KBM-7 (cell line): ENCODE results near the gene DNAJC7.
"Not testable (repeated sequence)": the region's sequence is repeated elsewhere in the genome, so short reads cannot be mapped to it uniquely, and the experiment has no call there.

Source experiments
- DNase-seq: peaks from one replicate; pipeline ENCODE4 v3.0.0-alpha.2; 2015
- in situ Hi-C: fragments of 300-500 bp; cut with MboI; formaldehyde crosslinking; loops from 2 replicates; pipeline ENCODE4 v1.14.3; 2020; ENCODE audit warnings: low sequenced_read_pairs, low pct_unique_long_range_greater_than_20kb, mixed read lengths

DNAJC7 gene

DNA sequence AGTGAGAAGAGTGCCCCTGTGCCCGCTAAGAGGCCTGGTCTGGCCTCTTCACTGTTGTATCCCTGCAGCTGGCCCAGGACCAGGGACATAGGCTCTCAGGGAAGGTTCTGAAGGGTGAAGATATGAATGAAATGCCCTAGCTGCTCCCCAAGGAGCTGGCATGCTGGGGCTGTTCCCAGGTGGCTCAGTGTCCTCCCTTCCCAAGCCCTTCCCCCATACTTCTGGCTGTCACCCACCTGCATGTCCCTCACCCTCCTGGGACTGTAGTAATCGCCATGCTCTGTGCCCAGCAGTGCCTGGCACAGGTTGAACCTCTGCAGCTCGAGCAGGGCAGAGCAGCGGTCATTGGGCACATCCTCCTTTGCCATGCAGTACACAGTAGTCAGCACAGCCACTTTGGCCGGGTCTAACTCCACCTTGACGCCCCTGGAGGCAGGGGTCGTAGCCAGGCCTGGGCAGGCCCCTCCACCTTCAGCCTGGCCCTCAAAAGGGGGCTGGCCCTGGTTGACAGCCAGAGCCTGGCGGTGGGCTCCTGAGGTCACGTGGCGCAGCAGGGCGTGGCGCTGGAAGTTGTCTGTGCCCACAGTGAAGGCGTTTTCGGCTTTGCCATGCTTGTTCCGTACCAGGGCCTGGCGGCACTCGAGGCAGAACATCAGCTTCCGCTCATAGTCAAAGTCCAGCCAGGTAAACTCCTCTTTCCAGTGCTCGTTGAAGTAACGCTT lies 25.5 kb upstream of the DNAJC7 start:
- in situ Hi-C loops = no loop called here

GRCh38 chr17:42041619-42042018 lies 24.4 kb upstream of the DNAJC7 start:
- no peak for DNase-seq
- in situ Hi-C loops = no loop called here

More for the DNA sequence above, 25.5 kb upstream of the DNAJC7 start:
- DNase-seq = no peak

- in situ Hi-C loops = no loop called here
- no peak for DNase-seq
These were observed 23.6 kb upstream of the DNAJC7 start for GRCh38 chr17:42040818-42041217.

DNA sequence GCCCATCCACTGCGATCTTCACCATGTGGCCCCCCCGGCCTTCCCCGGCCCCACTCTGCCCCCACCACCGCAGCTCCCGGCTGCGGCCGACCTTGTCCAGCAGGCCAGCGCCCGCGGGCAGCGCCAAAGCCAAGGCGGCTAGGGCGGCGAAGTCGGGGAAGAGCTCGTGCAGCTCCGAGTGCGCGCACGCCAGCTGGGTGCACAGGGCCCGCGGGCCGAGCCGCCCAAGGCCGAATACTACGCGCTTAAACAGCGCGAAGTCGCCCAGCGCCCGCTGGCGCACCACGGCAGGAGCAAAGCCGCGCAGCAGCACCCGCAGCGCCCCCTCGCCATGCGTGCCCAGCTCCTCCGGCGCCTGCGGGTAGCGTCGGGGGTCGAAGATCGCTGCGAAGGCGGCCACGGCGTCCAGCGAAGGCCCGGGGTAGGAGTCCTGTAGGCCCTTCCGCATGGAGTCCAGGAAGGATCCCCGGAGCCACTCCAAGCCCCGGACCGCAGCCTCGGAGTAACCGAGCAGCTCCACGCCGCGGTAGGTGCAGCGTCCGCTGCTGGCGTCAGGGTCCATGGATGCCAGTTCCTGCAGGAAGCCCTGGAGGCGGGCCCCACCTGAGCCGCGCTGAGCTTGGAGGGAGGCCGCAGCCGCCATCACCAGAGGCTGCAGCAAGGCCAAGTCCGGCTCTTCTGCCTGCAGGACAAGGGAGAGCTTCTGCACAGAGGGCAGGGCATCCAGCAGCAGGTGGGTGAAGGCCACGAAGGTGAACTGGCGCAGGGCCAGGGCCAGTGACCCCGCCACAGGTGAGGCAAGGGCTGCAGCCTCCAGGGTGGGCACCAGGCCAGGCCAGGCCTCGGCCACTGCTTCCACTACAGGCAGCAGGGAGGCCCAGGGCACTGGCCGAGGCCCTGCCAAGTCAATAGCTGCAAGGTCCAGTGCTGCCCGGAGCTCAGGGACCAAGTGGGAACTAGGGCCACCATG lies 22.8 kb upstream of the DNAJC7 start:
- in situ Hi-C loops = no loop called here
- DNase-seq = no peak

DNA sequence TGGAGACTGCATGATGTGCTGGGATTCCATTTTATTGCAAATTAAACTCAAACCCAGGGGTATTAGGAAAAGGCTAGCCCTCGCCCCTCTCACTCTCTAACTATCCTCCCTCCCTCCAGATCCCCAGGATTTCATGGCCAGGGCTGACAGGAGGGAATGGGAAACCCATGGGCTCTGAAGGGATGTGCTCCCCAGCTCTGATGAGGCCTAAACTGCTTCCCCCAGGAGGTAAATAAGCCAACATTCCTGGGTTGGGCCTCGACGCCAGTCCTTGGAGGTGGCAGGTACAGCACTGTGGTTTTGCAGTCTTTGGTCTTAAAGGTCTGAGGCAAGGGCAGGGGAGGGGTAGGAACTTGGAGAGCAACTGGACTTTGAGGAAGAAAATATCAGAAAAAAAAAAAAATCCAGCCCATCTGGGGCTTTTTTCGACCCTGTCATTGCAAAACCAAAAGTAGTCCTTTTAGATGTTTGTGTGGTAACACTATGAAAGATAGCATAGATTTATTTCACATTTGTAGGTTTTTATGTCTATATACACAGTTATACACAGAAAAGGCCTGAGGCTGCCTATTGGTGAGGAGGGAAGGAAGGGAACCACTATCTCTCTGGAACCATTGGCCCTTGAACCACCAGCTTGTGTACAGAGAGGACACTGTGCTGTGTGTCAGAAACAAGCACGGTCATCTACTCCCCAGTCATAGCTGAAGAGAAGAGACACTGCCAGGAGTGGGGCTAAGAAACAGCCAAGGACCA lies 21.2 kb upstream of the DNAJC7 start:
- in situ Hi-C loops = no loop called here
- DNase-seq = no peak

DNA sequence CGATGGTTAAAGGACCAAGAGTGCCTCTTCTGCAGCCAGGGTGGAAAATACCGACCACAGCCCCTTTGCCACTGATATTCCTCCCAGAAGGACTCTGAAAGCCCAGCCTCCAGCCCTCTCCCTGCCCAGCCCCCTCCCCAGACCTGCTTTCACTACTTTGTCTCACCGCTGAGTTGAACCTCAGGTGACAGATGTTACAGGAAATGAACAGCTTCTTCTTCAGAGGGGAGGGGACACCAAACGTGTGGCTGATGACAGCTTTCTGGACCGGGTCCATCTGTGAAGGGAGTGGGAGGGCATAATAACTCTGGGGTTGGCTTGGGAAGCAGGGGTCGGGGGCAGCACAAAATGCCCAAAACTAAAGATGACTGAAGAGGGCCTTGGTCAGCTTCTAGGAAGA lies 16.8 kb upstream of the DNAJC7 start:
- in situ Hi-C loops = no loop called here
- DNase-seq = no peak

GRCh38 chr17:42031584-42031983 lies 14.3 kb upstream of the DNAJC7 start:
- in situ Hi-C loops = no loop called here

DNA sequence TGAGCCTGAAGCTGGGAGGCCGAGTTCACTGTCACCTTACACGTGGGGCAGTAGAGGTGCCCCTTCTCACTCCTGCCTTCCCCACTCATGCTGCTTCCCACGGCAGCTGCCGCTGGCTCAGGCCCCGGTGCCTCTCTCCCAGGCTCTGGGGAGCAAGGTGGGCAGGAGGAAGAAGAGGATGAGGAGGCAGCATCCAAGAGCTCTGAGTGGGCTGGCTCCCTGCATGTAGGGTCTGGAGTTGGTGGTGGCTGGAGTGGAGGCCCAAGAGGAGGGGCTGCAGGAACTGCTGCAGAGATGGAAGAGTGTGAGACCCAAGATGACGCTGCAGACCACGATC lies 11.5 kb upstream of the DNAJC7 start:
- DNase-seq = no peak
- in situ Hi-C loops = loop anchor here (10.0 kb wide), 1 partner anchor 86 kb away; the partner anchor contains the start of gene DHX58

More at GRCh38 chr17:42031584-42031983, 14.3 kb upstream of the DNAJC7 start:
- DNase-seq = no peak

DNA sequence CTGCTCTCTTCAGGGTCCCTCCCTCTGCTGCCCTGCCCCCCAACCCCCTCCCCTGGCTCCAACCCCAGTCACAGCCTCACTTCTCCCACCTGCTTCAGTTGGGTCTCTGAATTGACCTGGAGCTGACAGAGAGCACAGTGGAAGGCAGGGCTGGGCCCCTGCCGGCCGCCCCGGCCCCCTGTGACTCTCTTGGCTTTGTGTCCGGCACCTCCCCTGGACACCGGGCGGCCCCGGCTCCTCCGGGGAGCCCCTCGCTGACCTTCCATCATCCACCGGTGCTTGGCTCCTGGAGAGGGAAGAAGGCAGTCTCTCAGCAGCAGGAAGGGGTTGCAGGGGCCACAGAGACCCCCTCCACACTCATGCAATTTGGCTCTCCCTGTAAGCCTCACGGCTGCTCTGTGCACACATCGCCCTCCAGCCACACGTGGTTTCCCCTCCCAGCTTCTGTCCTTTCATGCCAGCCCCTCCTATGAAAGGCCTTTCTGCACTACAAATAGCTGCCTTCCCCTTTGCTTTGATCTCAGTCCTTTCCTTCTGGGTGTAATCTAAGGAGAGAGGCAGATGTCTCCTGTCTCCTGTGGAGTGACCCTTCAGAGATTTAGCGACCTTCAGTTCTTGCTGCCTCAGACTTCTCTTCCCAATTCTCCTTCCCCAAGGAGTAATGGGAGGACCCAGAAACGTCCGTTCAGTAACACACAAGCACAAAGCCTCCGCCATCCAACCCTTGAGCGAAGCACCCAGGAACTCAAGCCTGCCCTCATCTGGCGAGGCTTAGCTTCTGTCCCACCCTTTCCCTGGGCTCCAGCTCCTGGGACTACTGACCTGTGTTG lies 10.9 kb upstream of the DNAJC7 start:
- no peak for DNase-seq
- in situ Hi-C loops = loop anchor here (10.0 kb wide), 1 partner anchor 87 kb away; the partner anchor contains the start of gene DHX58

GRCh38 chr17:42027590-42027889 lies 10.3 kb upstream of the DNAJC7 start:
- in situ Hi-C loops = loop anchor here (10.0 kb wide), 1 partner anchor 87 kb away; the partner anchor contains the start of gene DHX58
- no peak for DNase-seq

DNA sequence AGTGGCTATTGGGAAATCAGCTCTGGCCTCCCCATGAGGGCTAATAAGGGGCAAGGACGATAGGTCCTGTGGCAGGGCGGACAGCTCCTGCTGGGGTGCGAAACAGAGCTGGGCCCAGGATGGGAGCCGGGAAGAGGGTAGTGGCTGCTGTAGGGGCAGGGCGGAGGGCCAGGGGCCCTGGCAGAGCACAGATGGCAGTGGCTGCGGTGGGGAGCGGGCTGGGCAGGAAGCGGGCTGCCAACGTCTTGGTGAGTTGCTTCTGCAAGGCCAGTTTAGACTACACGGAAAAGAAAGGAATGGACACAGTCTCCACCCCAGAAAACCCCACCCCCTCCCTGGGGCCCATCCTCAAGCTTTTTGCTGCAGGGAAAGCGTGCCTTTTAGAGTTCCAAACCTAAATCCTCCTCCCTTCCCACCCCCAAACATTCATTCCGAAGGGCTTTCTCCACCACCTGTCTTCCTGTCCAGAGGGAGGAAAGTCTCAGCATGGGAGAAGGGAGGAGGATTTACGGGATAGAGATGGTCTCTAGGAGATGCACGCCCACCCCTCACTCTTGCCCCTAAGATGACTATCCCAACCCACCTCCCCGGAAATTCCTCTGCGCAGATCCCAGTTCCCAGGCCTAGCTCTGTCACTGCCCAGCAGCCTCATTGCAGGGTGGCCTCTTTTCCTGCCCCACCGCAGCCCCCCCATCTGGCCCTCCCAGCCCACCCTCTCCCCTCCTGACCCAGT lies 9.8 kb upstream of the DNAJC7 start:
- in situ Hi-C loops = loop anchor here (10.0 kb wide), 1 partner anchor 88 kb away; the partner anchor contains the start of gene DHX58
- no peak for DNase-seq

GRCh38 chr17:42025936-42026335 lies 8.7 kb upstream of the DNAJC7 start:
- DNase-seq = no peak
- in situ Hi-C loops = loop anchor here (10.0 kb wide), 1 partner anchor 89 kb away; the partner anchor contains the start of gene DHX58

DNA sequence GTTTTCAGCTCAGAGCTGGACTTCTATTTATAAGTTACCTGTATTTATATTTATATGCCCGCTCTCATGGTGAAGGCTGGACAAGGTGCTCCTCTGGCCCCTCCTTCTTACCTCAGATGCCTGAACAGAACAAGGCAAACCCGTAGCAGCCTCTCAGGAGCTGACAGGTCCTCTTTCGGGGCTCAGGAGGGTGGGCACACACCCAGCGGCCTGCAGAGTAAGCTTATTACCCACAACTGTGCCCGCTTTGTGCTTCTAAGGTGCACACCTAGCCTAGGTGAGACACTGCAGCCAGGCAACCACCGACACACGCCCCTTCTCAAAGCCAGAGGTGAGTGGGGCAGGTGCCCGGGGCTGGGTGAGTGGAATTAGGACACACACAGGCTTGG lies 7.9 kb upstream of the DNAJC7 start:
- DNase-seq = no peak
- in situ Hi-C loops = loop anchor here (10.0 kb wide), 1 partner anchor 90 kb away; the partner anchor contains the start of gene DHX58

GRCh38 chr17:42023524-42024349 lies 6.5 kb upstream of the DNAJC7 start:
- in situ Hi-C loops = loop anchor here (10.0 kb wide), 1 partner anchor 91 kb away; the partner anchor contains the start of gene DHX58

GRCh38 chr17:42020845-42021244 lies 3.6 kb upstream of the DNAJC7 start:
- in situ Hi-C loops = loop anchor here (10.0 kb wide), 1 partner anchor 94 kb away; the partner anchor contains the start of gene DHX58
- DNase-seq = not testable (repeated sequence)

More at GRCh38 chr17:42023524-42024349, 6.5 kb upstream of the DNAJC7 start:
- peak; percentile 85 for DNase-seq

- peak; percentile 92 for DNase-seq
- in situ Hi-C loops = loop anchor here (10.0 kb wide), 1 partner anchor 95 kb away; the partner anchor contains the start of gene DHX58
These were observed 2.5 kb upstream of the DNAJC7 start, which contains the start of gene NKIRAS2 for GRCh38 chr17:42019509-42020404. TSS of gene NKIRAS2 (plus strand) at chr17:42020090. CDS start at chr17:42021578, 1,488 bp downstream.
